Activated CD8-positive, alpha-beta T cell treated with anti-CD3 and anti-CD28 coated beads, Interleukin-2, amount 10 ng/mL, durations not matched to agents 7 days and 5 days (primary cell): Measurements from ENCODE around the gene ADD2. TPM values are rescaled to one million over a fixed set of nuclear protein-coding genes. Genes with fewer than 3 reads are reported as not detected.
A peak's percentile ranks its signal among the peaks of the same experiment; 100 is the strongest.

Experiments used
- ATAC-seq: fragments of 150-1000 bp; cut with Tn5 transposase; one replicate; pipeline ENCODE4 v1.10.0; 2021; ENCODE audit warnings: moderate library complexity
- CTCF ChIA-PET: fragments of 350-600 bp; sonication (Branson Sonifier 250); formaldehyde crosslinking; loops from one replicate; lab custom pipeline; 2021; ENCODE audit warnings: antibody characterized with exemption; lab: Charles Lee
- POLR2A ChIA-PET: fragments of 350-600 bp; sonication (Branson Sonifier 250); formaldehyde crosslinking; loops from one replicate; lab custom pipeline; 2021; ENCODE audit warnings: antibody characterized with exemption; lab: Charles Lee
- DNase-seq: peaks from one replicate; pipeline ENCODE4 v3.0.0-alpha.2; 2020
- H3K27ac Mint-ChIP-seq: one replicate; pipeline ENCODE4 v1.8.0; 2021; ENCODE audit warnings: mild to moderate bottlenecking, mixed read lengths
- H3K27me3 Mint-ChIP-seq: one replicate; pipeline ENCODE4 v1.8.0; 2021; ENCODE audit warnings: low read depth, mixed read lengths
- H3K36me3 Mint-ChIP-seq: one replicate; pipeline ENCODE4 v1.8.0; 2021; ENCODE audit warnings: low read depth, mixed read lengths
- H3K4me1 Mint-ChIP-seq: one replicate; pipeline ENCODE4 v1.8.0; 2021; ENCODE audit warnings: low read depth, mixed read lengths
- H3K4me3 Mint-ChIP-seq: one replicate; pipeline ENCODE4 v1.8.0; 2021; ENCODE audit warnings: mild to moderate bottlenecking, mixed read lengths
- H3K9me3 Mint-ChIP-seq: one replicate; pipeline ENCODE4 v1.8.0; 2022; ENCODE audit warnings: mixed read lengths; ENCODE audit not compliant: insufficient read depth
- total RNA-seq, 2 experiments: library from RNA; stranded (reverse); gene quantifications; one replicate each; pipeline ENCODE4 v1.2.3, GENCODE V29; 2021

The ADD2 gene
- total RNA-seq, 2 experiments from 2014 or later = 12.8 to 14.2 TPM

DNA sequence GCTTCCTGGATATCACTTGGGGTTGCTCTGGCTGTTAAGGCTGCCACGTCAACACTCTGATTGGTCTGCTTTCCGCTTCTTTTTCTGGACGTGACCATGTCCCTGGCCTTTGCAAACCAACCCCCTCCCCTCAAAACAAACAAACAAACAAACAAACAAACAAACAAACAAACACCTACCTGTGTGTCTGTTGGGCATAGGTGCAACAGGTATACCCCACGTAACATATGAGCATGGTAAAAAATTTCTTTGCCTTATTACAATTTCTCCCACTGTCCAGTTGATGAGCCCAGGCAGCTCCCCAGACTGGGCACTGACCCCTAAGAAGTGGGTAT, 80.6 kb downstream of the ADD2 start:
- H3K27ac Mint-ChIP-seq = no peak overlapping the region
- no peaks in the 10 kb centered on the region for H3K9me3 Mint-ChIP-seq
- H3K4me1 Mint-ChIP-seq = peaks cover 3% of the 10 kb centered on the region
- ChIA-PET POLR2A (no interaction called here), CTCF (interaction anchor here (0.6 to 1.8 kb wide), 4 partner anchors 11 to 102 kb away, joined by 3 to 5 read pairs (median 4); no protein-coding TSS in a partner anchor)
- no peak for DNase-seq
- H3K36me3 Mint-ChIP-seq = no peaks in the 10 kb centered on the region
- no peak overlapping the region for H3K4me3 Mint-ChIP-seq
- no peaks in the 10 kb centered on the region for H3K27me3 Mint-ChIP-seq
- ATAC-seq = no peak

DNA sequence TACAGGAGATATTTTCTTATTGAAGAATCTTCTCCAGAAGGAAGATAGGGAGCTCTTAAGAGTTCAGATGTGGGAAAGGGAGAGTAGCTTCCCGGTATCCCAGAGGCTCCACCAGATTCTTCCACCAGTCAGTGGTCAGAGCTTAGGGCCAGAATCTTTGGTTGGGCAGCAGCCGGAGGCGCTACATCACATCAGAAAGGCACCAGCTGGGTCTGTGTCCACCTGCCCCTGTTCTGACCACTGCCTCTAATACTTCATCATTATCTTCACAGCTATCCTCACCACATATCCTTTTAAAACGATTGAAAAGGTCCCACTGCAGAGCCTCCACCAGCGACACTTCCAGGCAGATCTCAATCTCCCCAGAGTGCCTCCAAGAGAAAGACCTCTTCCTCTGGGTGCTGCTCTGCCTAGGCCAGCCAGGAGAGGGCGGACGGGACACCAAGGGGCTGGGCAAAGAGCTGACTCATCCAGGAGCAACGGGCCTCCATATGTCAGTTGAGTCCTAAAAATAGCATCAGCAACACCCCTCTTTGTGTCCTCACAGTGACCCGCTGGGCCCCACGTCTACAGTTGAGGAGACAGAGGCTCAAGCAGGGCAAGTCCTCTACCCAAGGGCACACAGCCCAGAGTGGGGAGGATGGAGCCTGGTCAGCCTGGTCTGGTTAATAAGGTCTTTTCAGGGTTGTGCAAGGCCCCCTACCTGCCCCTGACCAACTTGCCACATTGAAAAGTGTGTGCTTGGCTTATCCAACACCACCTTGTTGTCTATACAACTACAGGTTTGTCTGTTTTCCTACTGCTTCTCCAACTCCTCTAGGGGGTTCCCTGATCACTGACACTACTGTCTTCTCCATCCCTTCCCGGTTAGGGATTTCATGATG, 81.2 kb downstream of the ADD2 start:
- Mint-ChIP-seq H3K36me3 (no peaks in the 10 kb centered on the region), H3K4me1 (peaks cover 3% of the 10 kb centered on the region), H3K9me3 (no peaks in the 10 kb centered on the region), H3K4me3 (no peak overlapping the region), H3K27me3 (no peaks in the 10 kb centered on the region), H3K27ac (no peak overlapping the region)
- ChIA-PET CTCF (interaction anchor here (0.6 to 1.8 kb wide), 7 partner anchors 12 to 382 kb away, joined by 3 to 5 read pairs (median 5); partner anchors contain the start of gene ADD2), POLR2A (interaction anchor here (0.8 kb wide), 1 partner anchor 10 kb away, joined by 3 read pairs; no protein-coding TSS in a partner anchor)
- ATAC-seq (peak; percentile 69), DNase-seq (peak; percentile 31)

DNA sequence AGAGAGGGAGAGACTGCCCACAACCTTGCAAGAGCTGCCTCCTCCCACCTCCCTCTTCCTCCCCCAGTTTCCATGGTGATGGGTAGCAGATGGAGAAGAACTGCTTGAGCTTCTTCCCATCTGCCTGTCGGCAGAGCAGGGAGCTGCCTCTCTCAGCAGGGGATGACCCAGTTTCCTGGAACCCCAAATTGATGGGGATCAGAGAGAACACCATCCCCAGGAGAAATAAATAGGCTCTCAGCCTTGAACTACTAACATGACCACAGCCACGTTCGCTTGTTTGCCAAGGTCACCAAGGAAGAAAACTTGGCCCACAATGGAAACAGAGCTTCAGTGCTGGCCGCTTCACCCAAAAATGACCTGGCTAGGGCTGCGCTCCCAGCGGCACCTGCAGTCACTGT, 82.2 kb downstream of the ADD2 start:
- Mint-ChIP-seq H3K36me3 (no peaks in the 10 kb centered on the region), H3K27ac (no peak overlapping the region), H3K27me3 (no peaks in the 10 kb centered on the region), H3K4me3 (no peak overlapping the region), H3K4me1 (peaks cover 3% of the 10 kb centered on the region), H3K9me3 (no peaks in the 10 kb centered on the region)
- no peak for DNase-seq
- POLR2A ChIA-PET = interaction anchor here (0.6 kb wide), 1 partner anchor 14 kb away, joined by 3 read pairs; no protein-coding TSS in a partner anchor
- ATAC-seq = no peak
- CTCF ChIA-PET = interaction anchor here (1.1 to 1.8 kb wide), 4 partner anchors 11 to 381 kb away, joined by 3 to 5 read pairs (median 5); partner anchors contain the start of gene ADD2

DNA sequence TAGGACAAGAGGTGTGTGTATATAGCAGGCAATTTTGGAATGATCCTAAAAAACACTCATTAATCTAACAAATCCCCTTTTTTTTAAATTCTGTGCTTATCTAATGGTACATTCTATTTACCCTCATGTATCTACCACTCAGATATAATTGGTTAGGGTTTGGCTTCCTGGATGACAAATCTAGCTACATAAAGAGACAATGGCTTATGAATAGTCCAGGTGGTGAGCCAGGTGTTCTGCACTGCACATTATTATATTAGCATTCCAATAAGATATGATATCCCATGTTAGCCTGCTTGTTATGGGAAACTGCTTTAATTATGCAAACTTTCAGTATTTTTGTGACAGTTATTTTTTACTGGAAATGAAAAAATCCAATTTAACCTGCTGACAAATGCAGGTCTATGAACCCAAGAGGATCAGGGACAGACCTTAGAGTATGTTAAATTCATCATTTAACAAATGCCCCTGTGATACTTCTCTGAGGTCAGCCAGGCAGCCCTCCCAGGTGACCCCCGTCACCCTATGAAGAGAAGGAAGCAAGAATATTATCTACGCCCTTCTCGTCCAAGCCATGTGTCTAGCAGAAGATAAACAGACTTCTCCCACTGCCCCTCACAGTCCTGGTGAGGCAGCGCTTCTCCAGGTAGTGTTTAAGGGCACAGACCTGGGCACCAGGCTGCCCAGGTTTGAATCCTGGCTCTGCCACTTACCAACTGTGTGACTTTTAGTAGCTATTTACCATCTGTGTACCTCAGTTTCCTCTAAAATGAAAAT, 83.0 kb downstream of the ADD2 start:
- Mint-ChIP-seq H3K27me3 (no peaks in the 10 kb centered on the region), H3K4me1 (peaks cover 3% of the 10 kb centered on the region), H3K9me3 (no peaks in the 10 kb centered on the region), H3K27ac (no peak overlapping the region), H3K4me3 (no peak overlapping the region), H3K36me3 (no peaks in the 10 kb centered on the region)
- DNase-seq (no peak), ATAC-seq (no peak)
- CTCF ChIA-PET = interaction anchor here (1.6 kb wide), 1 partner anchor 381 kb away, joined by 5 read pairs; no protein-coding TSS in a partner anchor
- POLR2A ChIA-PET = interaction anchor here (0.6 kb wide), 1 partner anchor 13 kb away, joined by 3 read pairs; no protein-coding TSS in a partner anchor

DNA sequence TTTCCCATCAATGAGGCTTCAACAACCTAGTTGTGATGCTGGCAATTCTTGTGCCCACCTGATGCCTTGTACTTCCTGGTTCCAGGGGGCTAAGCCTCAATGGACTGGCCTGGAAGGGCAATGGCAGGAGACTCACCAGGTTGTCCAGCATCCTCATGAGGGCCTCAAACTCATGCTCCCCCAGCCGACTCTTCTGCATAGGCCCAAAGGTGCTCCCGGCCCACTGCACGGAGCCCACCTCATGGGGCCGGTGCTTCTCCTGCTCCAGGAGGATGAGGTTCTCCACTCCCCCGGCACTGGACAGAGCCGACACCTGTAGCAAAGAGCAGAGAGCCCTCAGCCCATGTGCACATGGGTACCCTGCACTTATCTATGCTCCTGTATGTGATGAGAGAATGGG, 84.5 kb downstream of the ADD2 start:
- ATAC-seq (no peak), DNase-seq (no peak)
- Mint-ChIP-seq H3K27ac (no peak overlapping the region), H3K9me3 (no peaks in the 10 kb centered on the region), H3K4me3 (no peak overlapping the region), H3K36me3 (no peaks in the 10 kb centered on the region), H3K4me1 (peaks cover 3% of the 10 kb centered on the region), H3K27me3 (no peaks in the 10 kb centered on the region)
- ChIA-PET CTCF (no interaction called here), POLR2A (no interaction called here)

DNA sequence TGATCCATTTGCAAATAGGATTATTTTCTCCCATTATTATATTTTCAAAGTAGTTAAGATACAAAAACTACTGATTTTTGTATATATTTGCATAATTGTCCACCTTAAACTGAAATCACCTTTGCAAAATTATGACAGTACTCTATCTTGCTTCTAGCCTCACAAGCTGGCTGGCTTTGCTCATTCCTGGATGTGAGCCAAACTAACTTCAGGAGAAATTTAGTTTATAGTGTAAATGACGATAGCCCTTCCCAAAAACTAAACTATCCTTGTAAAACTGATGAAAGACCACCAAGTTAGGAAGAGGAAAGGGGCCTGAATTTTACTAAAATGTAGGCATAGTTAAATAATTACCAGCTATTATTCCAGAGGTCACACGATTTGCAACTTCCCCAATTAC, 87.3 kb downstream of the ADD2 start:
- DNase-seq = no peak
- POLR2A ChIA-PET = no interaction called here
- Mint-ChIP-seq H3K27me3 (no peaks in the 10 kb centered on the region), H3K36me3 (peaks cover 1% of the 10 kb centered on the region), H3K4me1 (no peaks in the 10 kb centered on the region), H3K9me3 (no peaks in the 10 kb centered on the region), H3K27ac (no peak overlapping the region), H3K4me3 (no peak overlapping the region)
- ATAC-seq = no peak
- CTCF ChIA-PET = interaction anchor here (1.0 kb wide), 1 partner anchor 10 kb away, joined by 3 read pairs; no protein-coding TSS in a partner anchor

DNA sequence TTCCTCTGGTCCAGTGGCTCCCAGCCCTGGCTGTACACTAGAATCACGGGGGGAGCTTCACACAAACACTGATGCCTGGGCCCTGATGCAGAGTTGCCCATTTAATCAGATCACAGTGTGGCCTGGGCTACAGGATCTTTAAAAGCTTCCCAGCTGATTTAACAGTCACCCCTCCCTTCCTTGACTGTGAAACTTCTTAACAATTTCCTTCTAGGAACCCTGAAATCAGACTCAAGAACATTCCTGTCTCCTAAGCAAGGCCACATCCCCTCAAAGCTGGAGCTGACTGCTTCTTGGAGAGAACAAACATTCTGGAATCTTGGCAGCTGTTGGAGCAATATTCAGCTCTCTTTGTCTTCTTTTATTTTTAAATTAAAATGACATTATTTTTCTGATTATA, 88.7 kb downstream of the ADD2 start:
- H3K36me3 Mint-ChIP-seq = peaks cover 1% of the 10 kb centered on the region
- no peaks in the 10 kb centered on the region for H3K4me1 Mint-ChIP-seq
- no peak overlapping the region for H3K27ac Mint-ChIP-seq
- POLR2A ChIA-PET = no interaction called here
- no peaks in the 10 kb centered on the region for H3K27me3 Mint-ChIP-seq
- no peak overlapping the region for H3K4me3 Mint-ChIP-seq
- CTCF ChIA-PET = interaction anchor here (0.7 to 1.3 kb wide), 2 partner anchors 62 to 89 kb away, joined by 3 to 6 read pairs; partner anchors contain the start of gene ADD2
- no peaks in the 10 kb centered on the region for H3K9me3 Mint-ChIP-seq
- DNase-seq (no peak), ATAC-seq (no peak)

DNA sequence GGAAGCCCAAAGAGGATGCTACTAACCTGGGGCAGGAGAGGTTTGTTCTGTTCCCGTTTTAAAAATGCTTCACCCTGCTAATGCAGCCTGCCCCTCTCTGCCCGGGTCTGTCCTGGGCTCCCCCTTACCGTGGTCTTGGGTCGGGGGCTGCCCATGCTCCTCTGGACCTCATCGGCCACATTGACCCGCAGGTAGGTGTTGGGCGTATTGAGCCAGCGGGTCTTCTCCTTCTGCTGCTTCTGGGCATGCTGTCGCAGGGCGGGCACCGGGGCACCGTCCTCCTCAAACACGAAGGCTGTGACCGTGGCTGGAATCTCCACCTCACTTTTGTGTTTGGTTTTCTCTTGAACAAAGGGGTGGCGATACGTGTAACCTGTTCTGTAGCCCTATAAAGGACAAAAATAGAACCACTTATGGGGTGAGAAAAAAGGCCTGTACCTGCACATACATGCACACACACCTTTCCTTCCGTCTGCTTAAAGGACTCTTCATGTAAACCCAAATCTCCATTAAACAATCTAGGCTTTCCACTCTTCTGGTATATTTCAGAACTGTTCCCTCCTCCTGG, 89.3 kb downstream of the ADD2 start:
- ATAC-seq (no peak), DNase-seq (no peak)
- H3K4me3 Mint-ChIP-seq = no peak overlapping the region
- ChIA-PET POLR2A (no interaction called here), CTCF (no interaction called here)
- H3K36me3 Mint-ChIP-seq = peaks cover 1% of the 10 kb centered on the region
- no peaks in the 10 kb centered on the region for H3K9me3 Mint-ChIP-seq
- no peaks in the 10 kb centered on the region for H3K27me3 Mint-ChIP-seq
- H3K27ac Mint-ChIP-seq = no peak overlapping the region
- H3K4me1 Mint-ChIP-seq = no peaks in the 10 kb centered on the region

DNA sequence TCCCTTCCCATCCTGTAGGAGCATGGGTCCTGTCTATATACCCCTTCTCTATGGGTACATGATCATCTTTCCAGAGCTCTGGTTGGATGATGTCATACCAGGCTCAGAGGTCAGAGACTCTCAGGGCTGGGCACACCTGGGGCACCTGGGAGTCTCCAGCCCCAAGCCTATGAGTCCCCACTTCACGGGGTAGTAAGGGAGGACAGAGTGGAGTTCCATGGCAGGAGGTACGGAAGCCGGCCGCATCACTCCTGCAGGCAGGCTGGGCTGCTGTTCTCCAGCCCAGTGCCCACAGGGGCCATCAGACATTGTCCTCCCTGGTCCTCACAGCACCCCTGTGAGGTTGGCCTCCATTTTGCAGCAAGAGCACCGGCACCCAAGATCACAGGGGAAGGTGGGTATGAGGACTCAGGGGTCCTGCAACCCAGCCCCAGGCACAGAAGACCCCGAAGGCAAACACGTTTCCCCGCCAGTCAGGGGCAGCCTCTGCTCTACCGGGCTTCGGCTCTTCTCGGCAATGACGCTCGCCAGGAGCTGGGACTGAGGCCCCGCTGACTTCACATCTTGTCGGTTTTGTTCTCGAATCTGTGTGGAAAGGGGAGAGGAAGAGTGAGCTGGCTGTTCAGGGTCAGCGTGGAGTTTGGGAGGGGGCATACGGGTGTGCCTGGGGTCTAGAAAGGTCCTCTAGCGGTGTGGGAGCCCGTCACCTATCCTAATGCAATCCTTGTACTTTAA, 91.5 kb downstream of the ADD2 start:
- ChIA-PET POLR2A (no interaction called here), CTCF (no interaction called here)
- H3K4me3 Mint-ChIP-seq = no peak overlapping the region
- DNase-seq (no peak), ATAC-seq (no peak)
- H3K4me1 Mint-ChIP-seq = no peaks in the 10 kb centered on the region
- no peaks in the 10 kb centered on the region for H3K9me3 Mint-ChIP-seq
- H3K36me3 Mint-ChIP-seq = peaks cover 1% of the 10 kb centered on the region
- H3K27ac Mint-ChIP-seq = no peak overlapping the region
- H3K27me3 Mint-ChIP-seq = no peaks in the 10 kb centered on the region

DNA sequence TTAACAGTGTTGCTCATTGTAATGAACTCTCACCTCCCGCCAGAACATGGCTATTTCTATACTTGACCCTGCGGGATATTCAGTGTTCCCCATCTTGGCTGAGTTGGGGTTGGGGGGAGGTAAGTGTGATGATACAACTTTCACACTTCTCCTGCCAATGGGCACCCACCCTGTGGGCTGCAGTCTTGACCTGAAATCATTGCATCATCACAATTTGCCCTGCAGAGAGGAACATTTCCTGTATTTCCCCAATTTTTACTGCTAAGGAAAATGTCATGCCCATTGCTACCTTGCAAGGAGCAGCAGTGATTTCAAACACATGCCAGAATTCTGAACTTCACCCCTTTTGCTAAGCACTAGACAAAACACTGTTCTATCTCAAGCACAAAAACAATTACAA, 92.1 kb downstream of the ADD2 start:
- Mint-ChIP-seq H3K27me3 (no peaks in the 10 kb centered on the region), H3K27ac (no peak overlapping the region), H3K4me3 (no peak overlapping the region), H3K4me1 (no peaks in the 10 kb centered on the region), H3K9me3 (no peaks in the 10 kb centered on the region), H3K36me3 (peaks cover 1% of the 10 kb centered on the region)
- CTCF ChIA-PET = no interaction called here
- POLR2A ChIA-PET = no interaction called here
- ATAC-seq (no peak), DNase-seq (no peak)
